ENCODE results near the gene MRPS35. TPM values are rescaled to one million over a fixed set of nuclear protein-coding genes. Genes with fewer than 3 reads are reported as not detected.

The MRPS35 gene
- total RNA-seq, 1 donor from 2014 or later: 39.2 TPM

DNA sequence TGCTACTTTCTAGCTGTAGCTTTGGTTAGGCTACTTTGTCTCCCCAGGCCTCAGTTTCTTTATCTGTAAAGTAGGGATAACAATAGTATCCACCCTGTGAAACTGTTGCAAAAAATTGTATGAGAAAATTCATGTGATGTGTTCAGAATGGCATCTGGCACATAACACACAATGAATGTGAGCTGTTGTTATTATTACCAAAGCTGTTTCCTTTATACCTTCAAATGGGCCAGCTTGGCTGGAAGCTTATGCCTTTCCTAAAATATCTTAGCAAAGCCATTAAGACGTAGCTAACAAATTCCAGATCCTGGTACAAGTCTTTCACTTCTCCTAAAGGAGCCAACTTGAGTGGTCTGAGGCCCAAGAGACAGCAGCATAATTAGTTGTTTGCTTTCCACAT, 94.6 kb downstream of the MRPS35 start:
- Histone ChIP-seq H3K36me3 (no peaks in the 10 kb centered on the region), H3K4me3 (no peak overlapping the region), H2AFZ (replicated peaks) (no peak overlapping the region), H3K27me3 (no peaks in the 10 kb centered on the region), H4K20me1 (ENCODE audit: low read depth) (no peaks in the 10 kb centered on the region), H3F3A (ENCODE audit: low read depth) (no peaks in the 10 kb centered on the region), H3K79me2 (ENCODE audit: low read depth) (no peaks in the 10 kb centered on the region), H3K9ac (no peak overlapping the region), H3K4me1 (no peaks in the 10 kb centered on the region), H3K4me2 (no peak overlapping the region), H3K27ac (no peak overlapping the region), H3K9me3 (ENCODE audit: low read depth) (no peaks in the 10 kb centered on the region)
- peaks cover 2% of the 10 kb centered on the region for H3K36me3 Mint-ChIP-seq
- TF ChIP-seq EZH2 (IDR thresholded peaks at IDR 0.05): no peak
- TF ChIP-seq CTCF (IDR thresholded peaks at IDR 0.05): no peak
- peaks cover 2% of the 10 kb centered on the region for H3K27me3 Mint-ChIP-seq (ENCODE audit: insufficient read depth, low read depth)
- H3K9me3 Mint-ChIP-seq: no peaks in the 10 kb centered on the region
- H3K4me3 Mint-ChIP-seq: no peak overlapping the region
- H3K27ac Mint-ChIP-seq: no peak overlapping the region
- H3K4me1 Mint-ChIP-seq: no peaks in the 10 kb centered on the region
- no peak for DNase-seq (ENCODE audit: low spot score)

Small RNAs within 50 kb of the gene (small RNA-seq; reads per million reads assigned to genes)
- gene RF00019: not detected

Other genes with a start within 250 kb of the MRPS35 start
- 36.5 and 61.7 TPM in 2 replicates for gene PPFIBP1, start 186.6 kb upstream of the MRPS35 start, total RNA-seq (ENCODE audit: low replicate concordance)
- gene REP15, start 14.4 kb upstream of the MRPS35 start, total RNA-seq (ENCODE audit: low replicate concordance): 0.34 and 0.45 TPM in 2 replicates
- 21.6 and 24.9 TPM in 2 replicates for gene KLHL42, start 69.4 kb downstream of the MRPS35 start, total RNA-seq (ENCODE audit: low replicate concordance)
- gene MANSC4, start 69.4 kb downstream of the MRPS35 start, total RNA-seq (ENCODE audit: low replicate concordance): 0.12 TPM in 1 of 2 replicates, not detected in the other

Data from neural progenitor cell (in vitro differentiated cells).